ENCODE measurements around the gene PPP1R26. TPM values are rescaled to one million over a fixed set of nuclear protein-coding genes. Genes with fewer than 3 reads are reported as not detected.
"Not testable (repeated sequence)": the region's sequence is repeated elsewhere in the genome, so short reads cannot be mapped to it uniquely, and the experiment has no call there.

The PPP1R26 gene
- total RNA-seq, 4 donors from 2014 or later = 21.5 to 26.5 (median 25.0) TPM

- Histone ChIP-seq H3K4me3 (no peak overlapping the region), H3K9me3 (no peaks in the 10 kb centered on the region), H3K36me3 (no peaks in the 10 kb centered on the region), H3K27me3 (peaks cover 5% of the 10 kb centered on the region), H3K27ac (no peak overlapping the region), H3K4me1 (no peaks in the 10 kb centered on the region)
- in situ Hi-C loops (cut with MboI; ENCODE audit: low pct_ligation_motif_present in 1 of 4, low pct_unique_long_range_greater_than_20kb in 1 of 4, low sequenced_read_pairs in 3 of 4) (no loop called here), intact Hi-C loops (cut with DNase I; ENCODE audit: low total_unique reads) (no loop called here)
- TF ChIP-seq POLR2A (IDR thresholded peaks at IDR 0.05) (no peak), EP300 (IDR thresholded peaks at IDR 0.05; ENCODE audit: low read depth) (no peak), CTCF (IDR thresholded peaks at IDR 0.05) (no peak), POLR2AphosphoS5 (IDR thresholded peaks at IDR 0.05) (no peak)
- WGBS, 2 donors (ENCODE audit: low coverage in 1 of 2) = 90 to 92% methylated on average over 2 to 5 of the region's 5 CpGs
- no peak for DNase-seq
Observed at GRCh38 chr9:135454737-135455136, 24.8 kb upstream of the PPP1R26 start.

- Histone ChIP-seq H3K36me3 (no peaks in the 10 kb centered on the region), H3K4me3 (no peak overlapping the region), H3K27ac (no peak overlapping the region), H3K27me3 (peaks cover 5% of the 10 kb centered on the region), H3K4me1 (no peaks in the 10 kb centered on the region), H3K9me3 (no peaks in the 10 kb centered on the region)
- no peak for DNase-seq
- in situ Hi-C loops (cut with MboI; ENCODE audit: low pct_ligation_motif_present in 1 of 4, low pct_unique_long_range_greater_than_20kb in 1 of 4, low sequenced_read_pairs in 3 of 4) = no loop called here
- intact Hi-C loops (cut with DNase I; ENCODE audit: low total_unique reads) = no loop called here
- TF ChIP-seq EP300 (IDR thresholded peaks at IDR 0.05; ENCODE audit: low read depth) (no peak), POLR2A (IDR thresholded peaks at IDR 0.05) (no peak), POLR2AphosphoS5 (IDR thresholded peaks at IDR 0.05) (no peak), CTCF (IDR thresholded peaks at IDR 0.05) (no peak)
- WGBS, 2 donors (ENCODE audit: low coverage in 1 of 2) = 75 to 78% methylated on average over 7 to 23 of the region's 23 CpGs
Observed at GRCh38 chr9:135455401-135456030, 24.1 kb upstream of the PPP1R26 start.

GRCh38 chr9:135456436-135457104 is 23.0 kb upstream of the PPP1R26 start:
- intact Hi-C loops (cut with DNase I; ENCODE audit: low total_unique reads) = no loop called here
- TF ChIP-seq POLR2A (IDR thresholded peaks at IDR 0.05) (no peak), POLR2AphosphoS5 (IDR thresholded peaks at IDR 0.05) (no peak), CTCF (IDR thresholded peaks at IDR 0.05) (no peak), EP300 (IDR thresholded peaks at IDR 0.05; ENCODE audit: low read depth) (no peak)
- Histone ChIP-seq H3K4me3 (no peak overlapping the region), H3K4me1 (no peaks in the 10 kb centered on the region), H3K36me3 (no peaks in the 10 kb centered on the region), H3K27ac (no peak overlapping the region), H3K9me3 (no peaks in the 10 kb centered on the region), H3K27me3 (peaks cover 5% of the 10 kb centered on the region)
- in situ Hi-C loops (cut with MboI; ENCODE audit: low pct_ligation_motif_present in 1 of 4, low pct_unique_long_range_greater_than_20kb in 1 of 4, low sequenced_read_pairs in 3 of 4) = no loop called here
- DNase-seq = no peak
- 40 to 75% methylated on average over 2 to 19 of the region's 19 CpGs for WGBS, 2 donors (ENCODE audit: low coverage in 1 of 2)

GRCh38 chr9:135458478-135458877 is 21.1 kb upstream of the PPP1R26 start:
- 90 to 95% methylated on average over 5 of the region's 5 CpGs for WGBS, 2 donors (ENCODE audit: low coverage in 1 of 2)
- H3K4me1 ChIP-seq; H3K27me3 ChIP-seq; in situ Hi-C loops (cut with MboI; ENCODE audit: low pct_ligation_motif_present in 1 of 4, low pct_unique_long_range_greater_than_20kb in 1 of 4, low sequenced_read_pairs in 3 of 4); DNase-seq; H3K9me3 ChIP-seq; intact Hi-C loops (cut with DNase I; ENCODE audit: low total_unique reads); H3K4me3 ChIP-seq; H3K27ac ChIP-seq; H3K36me3 ChIP-seq: not testable (repeated sequence)
